Activated CD4-positive, alpha-beta T cell treated with anti-CD3 and anti-CD28 coated beads for 24 hours (primary cell): Measurements from ENCODE around the gene FEN1.

ENCODE experiments used
- DNase-seq, 2 donors: peaks; one replicate each; pipeline ENCODE4 v3.0.0-alpha.2; 2020; ENCODE audit warnings: low read depth in 2 of 2

Gene FEN1

GRCh38 chr11:61817471-61818202 is 24.9 kb downstream of the FEN1 start:
- no peak for DNase-seq

- DNase-seq: no peak
Observed at GRCh38 chr11:61820174-61820573, 27.5 kb downstream of the FEN1 start.

GRCh38 chr11:61826930-61827570 is 34.3 kb downstream of the FEN1 start:
- no peak for DNase-seq

GRCh38 chr11:61827571-61828378 is 35.1 kb downstream of the FEN1 start, which contains the start of gene FADS2:
Gene FADS2 (plus strand): TSS chr11:61828300. CDS start chr11:61828391, 91 bp downstream.
- peak in 1 of 2 donors; percentile 62 for DNase-seq

GRCh38 chr11:61828379-61828628 is 35.6 kb downstream of the FEN1 start:
- no peak for DNase-seq

- no peak for DNase-seq
Observed at GRCh38 chr11:61828629-61829407, 36.1 kb downstream of the FEN1 start.

GRCh38 chr11:61829806-61830205 is 37.1 kb downstream of the FEN1 start:
- DNase-seq: no peak

- no peak for DNase-seq
Observed at GRCh38 chr11:61830237-61831105, 37.8 kb downstream of the FEN1 start.

- DNase-seq: no peak
Observed at GRCh38 chr11:61832207-61832606, 39.5 kb downstream of the FEN1 start.

- no peak for DNase-seq
Observed at GRCh38 chr11:61832754-61833153, 40.0 kb downstream of the FEN1 start.

- DNase-seq: no peak
Observed at GRCh38 chr11:61833471-61833870, 40.8 kb downstream of the FEN1 start.

GRCh38 chr11:61833926-61834277 is 41.2 kb downstream of the FEN1 start:
- DNase-seq: no peak

GRCh38 chr11:61834278-61835048 is 41.8 kb downstream of the FEN1 start:
- no peak for DNase-seq

GRCh38 chr11:61836193-61836592 is 43.5 kb downstream of the FEN1 start:
- no peak for DNase-seq

GRCh38 chr11:61837411-61838005 is 44.8 kb downstream of the FEN1 start:
- DNase-seq: no peak

GRCh38 chr11:61838501-61838900 is 45.8 kb downstream of the FEN1 start:
- no peak for DNase-seq

- DNase-seq: no peak
Observed at GRCh38 chr11:61838921-61839320, 46.2 kb downstream of the FEN1 start.

- no peak for DNase-seq
Observed at GRCh38 chr11:61839742-61840141, 47.0 kb downstream of the FEN1 start.

GRCh38 chr11:61840371-61840770 is 47.7 kb downstream of the FEN1 start:
- no peak for DNase-seq
